DMS79 treated with DMSO at 0.1 percent for 48 hours (cell line): Measurements from ENCODE around the gene CEACAM21.

Experiments used
- DNase-seq: peaks from one replicate; lab custom pipeline; 2025; lab: John Stamatoyannopoulos, UW

The CEACAM21 gene

DNA sequence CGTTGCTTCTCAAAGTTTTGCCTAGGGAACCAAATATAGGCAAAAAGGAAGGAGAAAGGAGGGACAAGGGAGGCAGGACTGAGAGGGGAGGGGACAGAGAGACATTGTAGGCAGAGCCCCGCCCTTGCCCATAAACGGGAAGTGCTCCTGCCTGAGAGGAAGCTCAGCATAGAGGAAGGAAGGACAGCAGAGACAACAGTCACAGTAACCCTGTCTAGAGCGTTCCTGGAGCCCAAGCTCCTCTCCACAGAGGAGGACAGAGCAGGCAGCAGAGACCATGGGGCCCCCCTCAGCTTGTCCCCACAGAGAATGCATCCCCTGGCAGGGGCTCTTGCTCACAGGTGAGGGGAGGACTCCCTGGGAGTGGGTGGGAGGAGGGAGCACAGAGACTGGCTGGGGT is at the start of gene CEACAM21:
CEACAM21 (plus strand) TSS at position 169 of the 400 bp plus-strand sequence; CDS start at position 278, 109 bp downstream.
- no peak for DNase-seq

DNA sequence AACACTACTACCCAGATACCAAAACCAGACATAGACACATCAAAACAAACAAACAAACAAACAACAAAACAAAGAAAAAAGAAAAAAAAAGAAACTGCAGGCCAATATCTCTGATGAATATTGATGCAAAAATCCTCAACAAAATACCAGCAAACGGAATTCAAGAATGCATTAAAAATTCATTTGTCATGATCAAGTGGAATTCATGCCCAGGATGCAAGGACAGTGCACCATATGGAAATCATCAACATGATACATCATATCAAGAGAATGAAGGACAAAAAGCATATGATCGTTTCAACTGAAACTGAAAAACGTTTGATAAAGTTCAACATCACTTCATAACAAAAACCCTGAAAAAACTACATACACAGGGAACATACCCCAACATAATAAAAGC is 48.9 kb upstream of the CEACAM21 start:
- no peak for DNase-seq

DNA sequence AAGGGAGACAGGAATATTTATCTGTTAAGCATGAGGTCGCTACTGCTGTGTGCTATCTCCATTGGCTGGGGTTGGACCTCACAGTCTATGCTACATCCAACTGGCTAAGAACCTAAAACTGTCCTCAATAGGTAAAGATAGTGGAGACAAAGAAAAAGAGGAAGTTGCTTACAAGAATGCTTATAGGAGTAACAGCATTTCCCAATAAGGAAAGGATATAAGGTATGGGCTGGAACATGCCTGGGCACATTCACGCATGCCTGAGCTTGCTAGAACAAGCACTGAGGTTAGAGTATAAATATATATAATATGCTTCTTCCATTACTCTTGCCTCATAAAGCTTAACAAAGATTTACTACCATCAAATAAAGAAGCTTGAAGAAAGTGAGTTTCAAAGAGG is 47.9 kb upstream of the CEACAM21 start:
- DNase-seq: no peak

DNA sequence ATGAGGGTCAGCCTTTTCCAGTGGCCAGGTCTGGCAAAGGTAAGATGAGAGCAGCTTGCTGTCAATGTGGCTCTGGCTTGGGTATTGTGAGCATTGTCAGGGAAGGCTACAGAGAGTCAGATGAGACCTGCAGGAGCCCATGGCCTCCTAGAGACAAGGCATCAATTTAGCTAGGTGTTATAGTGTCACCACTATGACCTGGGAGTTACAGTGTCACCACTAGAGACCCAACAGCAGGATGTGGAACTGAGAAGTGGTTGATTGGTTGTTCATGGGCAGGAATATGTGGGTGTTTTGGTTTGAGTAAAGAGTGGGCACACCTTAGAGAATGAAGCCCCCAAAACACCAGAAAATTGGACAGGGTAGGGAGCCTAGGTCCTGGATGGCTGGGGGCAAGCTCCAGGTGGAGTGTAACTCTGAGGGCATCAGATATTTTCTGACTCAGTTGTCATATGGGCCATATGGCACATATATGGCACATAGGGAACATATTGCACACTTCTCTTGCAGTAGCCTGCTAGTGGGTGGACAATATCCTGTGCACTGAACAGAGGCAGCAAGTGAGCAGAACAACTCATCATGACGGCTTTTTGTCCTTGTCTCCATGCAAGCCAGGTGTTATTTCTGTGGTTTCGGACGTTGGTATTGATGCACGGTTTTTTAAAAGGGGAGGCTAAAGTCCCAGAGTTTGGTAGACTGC is 46.3 kb upstream of the CEACAM21 start:
- DNase-seq: no peak

GRCh38 chr19:41530184-41530534 is 45.8 kb upstream of the CEACAM21 start:
- DNase-seq: no peak

DNA sequence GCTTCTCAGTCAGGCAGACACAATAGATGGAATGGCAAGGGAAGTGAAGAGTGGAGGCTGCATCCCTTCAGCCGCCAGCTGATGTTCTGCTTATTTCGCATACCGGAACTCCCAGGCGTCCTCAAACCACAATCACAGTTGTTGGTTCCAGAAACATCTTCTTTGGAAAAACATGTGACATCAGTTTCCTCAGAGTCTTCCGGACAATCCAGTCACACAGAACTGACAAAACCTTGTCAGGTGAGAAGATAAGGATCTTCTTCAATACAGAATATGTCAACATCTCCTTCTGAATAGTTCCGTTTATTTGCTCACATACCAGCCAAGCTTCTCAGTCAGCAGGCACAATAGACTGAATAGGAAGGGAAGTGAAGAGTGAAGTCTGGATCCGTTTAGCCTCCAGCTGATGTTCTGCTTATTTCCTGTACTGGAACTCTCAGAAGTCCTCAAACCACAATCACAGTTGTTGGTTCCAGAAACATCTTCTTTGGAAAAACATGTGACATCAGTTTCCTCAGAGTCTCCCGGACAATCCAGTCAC is 45.1 kb upstream of the CEACAM21 start:
- no peak for DNase-seq

- DNase-seq: peak; percentile 7
Observed at GRCh38 chr19:41531438-41532311, 44.3 kb upstream of the CEACAM21 start.

- DNase-seq: no peak
Observed at GRCh38 chr19:41532526-41532925, 43.4 kb upstream of the CEACAM21 start.

- no peak for DNase-seq
Observed at GRCh38 chr19:41533671-41534215, 42.2 kb upstream of the CEACAM21 start.

GRCh38 chr19:41535029-41535622 is 40.8 kb upstream of the CEACAM21 start:
- DNase-seq: no peak

DNA sequence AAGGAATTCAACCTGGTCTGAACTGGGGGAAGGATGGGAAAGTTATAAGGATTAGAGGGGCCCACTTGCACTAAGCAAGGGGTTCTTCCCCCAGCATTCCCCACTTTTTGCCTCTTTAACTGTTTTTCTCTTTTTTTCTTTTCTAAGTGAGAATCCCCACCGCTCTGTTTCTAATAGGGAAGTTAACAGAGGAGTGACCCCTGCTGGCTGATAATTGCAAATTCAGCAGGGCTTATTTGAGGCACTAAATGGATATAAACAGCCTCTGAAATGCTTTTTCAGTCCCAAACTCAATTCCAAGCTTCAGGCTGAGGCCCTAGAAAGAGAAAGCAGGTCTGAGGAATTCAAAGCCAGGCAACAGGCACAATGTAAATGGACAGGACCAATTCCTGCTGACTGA is 38.2 kb upstream of the CEACAM21 start:
- DNase-seq: no peak

GRCh38 chr19:41540041-41540695 is 35.8 kb upstream of the CEACAM21 start:
- DNase-seq: no peak

GRCh38 chr19:41541990-41542584 is 33.9 kb upstream of the CEACAM21 start:
- no peak for DNase-seq

DNA sequence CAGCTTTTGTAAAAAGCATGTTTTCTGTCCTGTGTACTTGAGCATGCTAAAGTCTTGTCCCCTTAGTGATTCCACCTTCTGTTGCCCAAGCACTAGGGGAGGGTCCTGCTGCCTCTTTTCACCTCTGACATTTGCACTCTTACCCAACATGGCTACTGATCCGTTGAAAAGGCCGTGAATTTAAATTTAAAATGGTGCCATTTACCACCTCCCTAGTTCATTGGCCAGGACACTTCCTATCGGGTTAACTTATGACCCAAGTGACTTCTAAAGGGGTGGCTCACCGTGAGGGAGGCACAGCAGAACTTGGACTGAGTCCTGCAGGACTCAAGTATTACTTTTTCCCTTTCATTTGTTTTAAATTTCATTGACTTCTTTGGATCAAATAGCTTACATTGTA is 33.3 kb upstream of the CEACAM21 start:
- DNase-seq: no peak

GRCh38 chr19:41543582-41543981 is 32.4 kb upstream of the CEACAM21 start:
- DNase-seq: no peak

DNA sequence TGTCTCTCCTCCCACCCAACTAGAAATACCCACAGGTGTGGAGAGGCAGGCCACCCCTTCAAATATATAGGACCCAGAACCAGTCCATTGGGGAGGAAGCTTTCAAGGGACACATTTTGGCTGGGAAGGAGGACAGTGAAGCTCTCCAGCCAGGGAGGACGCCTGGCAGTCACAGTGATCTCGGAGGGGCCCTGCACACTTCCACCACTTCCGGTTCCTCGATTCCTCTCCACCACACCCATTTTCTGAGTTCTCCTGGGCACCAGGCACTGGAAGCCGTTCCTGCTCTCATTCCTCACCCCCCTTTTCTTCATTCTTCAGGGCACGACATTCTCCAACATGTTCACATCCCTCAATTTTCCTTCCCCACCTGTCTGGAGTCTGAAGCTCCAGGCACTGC is 30.4 kb upstream of the CEACAM21 start:
- no peak for DNase-seq

DNA sequence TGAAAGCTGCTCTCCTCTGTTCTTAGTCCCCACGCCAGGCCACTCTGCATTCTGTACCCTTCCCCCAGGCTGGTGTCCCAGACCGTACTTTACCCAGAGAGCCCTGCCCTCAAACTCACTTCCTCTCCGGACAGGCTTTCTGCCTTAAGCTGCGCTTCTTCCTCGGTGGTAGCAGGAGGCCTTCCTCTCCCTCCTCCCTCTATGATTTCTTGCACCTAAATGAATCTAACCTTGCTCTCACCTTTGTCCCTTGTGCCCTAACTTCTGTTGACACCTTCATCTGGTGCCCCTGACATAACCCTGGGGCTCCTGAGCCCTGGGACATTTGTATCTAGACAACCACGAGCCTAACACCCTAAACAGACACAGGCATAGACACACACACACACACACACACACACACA is 29.6 kb upstream of the CEACAM21 start:
- no peak for DNase-seq

DNA sequence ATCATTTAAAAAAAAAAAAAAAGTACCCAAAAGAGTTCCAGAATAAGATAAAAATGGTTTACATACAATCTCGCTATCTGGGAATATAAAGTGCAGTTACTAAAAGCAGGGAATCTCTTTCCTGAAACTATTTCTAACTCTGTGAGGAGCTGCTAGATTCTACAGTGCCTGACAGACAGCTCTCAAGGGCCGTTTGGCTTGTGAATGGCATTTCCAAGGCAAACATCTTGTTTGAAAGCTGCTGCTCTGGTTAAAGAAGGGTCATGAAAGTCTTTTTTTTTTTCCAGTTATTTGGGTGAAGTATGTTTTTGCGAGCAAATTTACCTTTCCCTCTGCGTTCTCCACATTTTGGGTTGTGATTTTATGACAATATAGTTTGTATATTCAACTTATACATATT is 29.0 kb upstream of the CEACAM21 start:
- DNase-seq: no peak

DNA sequence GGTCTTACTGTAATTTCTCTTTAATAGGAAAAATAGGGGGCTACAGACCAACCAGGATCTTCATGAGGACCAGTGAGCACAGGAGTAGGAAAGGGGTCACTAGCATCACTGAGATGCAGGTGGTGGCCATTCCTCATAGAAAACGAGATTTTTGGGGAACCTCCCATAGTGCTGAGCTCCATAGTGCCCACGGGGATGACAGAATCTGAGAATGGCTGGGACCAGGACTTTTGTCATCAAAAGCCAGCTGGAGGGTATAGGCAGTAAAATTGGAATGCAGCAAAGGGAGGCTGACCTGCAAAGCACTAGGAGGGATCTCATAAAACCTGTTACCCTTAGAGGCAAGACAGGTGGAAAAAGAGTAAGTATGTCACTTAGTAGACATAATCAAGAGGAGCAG is 28.4 kb upstream of the CEACAM21 start:
- no peak for DNase-seq

DNA sequence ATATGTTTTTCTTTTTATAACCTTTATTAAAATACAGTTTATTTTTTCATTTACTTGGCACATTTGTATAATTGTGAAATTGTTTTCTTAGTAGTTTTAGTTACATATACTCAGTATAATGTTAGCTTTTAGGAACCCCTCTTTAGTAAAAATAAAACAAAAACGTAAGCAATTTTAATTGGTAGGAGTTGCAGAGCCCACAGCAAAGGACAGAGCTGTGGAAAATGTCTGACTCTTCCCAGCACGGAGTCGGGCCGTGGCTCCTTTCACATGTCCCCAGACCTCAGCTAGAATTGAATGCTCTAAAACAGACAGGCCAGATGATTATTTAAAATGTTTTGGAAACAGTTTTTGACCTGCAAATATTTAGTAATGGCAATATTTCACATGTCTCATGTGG is 27.9 kb upstream of the CEACAM21 start:
- no peak for DNase-seq

GRCh38 chr19:41548954-41549688 is 26.8 kb upstream of the CEACAM21 start:
- DNase-seq: no peak
